Measurements from ENCODE around the gene HK2. TPM values are rescaled to one million over a fixed set of nuclear protein-coding genes. Genes with fewer than 3 reads are reported as not detected.
"Not testable (repeated sequence)": the region's sequence is repeated elsewhere in the genome, so short reads cannot be mapped to it uniquely, and the experiment has no call there.

HK2 gene
- total RNA-seq, 2 donors from 2014 or later: 8.7 to 114 TPM

DNA sequence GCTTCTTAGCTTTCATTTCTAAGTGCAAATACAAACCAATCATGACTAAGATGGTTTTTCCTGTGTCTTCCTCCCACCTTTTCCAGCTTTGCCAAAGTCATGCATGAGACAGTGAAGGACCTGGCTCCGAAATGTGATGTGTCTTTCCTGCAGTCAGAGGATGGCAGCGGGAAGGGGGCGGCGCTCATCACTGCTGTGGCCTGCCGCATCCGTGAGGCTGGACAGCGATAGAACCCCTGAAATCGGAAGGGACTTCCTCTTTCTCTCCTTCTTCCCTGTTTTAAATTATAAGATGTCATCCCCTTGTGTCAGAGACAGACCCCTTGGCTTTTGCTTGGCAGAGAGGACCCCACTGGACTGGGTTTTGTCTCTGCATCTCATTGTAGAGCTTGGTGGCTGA, 56.8 kb downstream of the HK2 start:
- no peaks in the 10 kb centered on the region for H3K9me3 ChIP-seq
- H3K4me1 ChIP-seq (replicated peaks): no peaks in the 10 kb centered on the region
- TF ChIP-seq, protein P1, sequence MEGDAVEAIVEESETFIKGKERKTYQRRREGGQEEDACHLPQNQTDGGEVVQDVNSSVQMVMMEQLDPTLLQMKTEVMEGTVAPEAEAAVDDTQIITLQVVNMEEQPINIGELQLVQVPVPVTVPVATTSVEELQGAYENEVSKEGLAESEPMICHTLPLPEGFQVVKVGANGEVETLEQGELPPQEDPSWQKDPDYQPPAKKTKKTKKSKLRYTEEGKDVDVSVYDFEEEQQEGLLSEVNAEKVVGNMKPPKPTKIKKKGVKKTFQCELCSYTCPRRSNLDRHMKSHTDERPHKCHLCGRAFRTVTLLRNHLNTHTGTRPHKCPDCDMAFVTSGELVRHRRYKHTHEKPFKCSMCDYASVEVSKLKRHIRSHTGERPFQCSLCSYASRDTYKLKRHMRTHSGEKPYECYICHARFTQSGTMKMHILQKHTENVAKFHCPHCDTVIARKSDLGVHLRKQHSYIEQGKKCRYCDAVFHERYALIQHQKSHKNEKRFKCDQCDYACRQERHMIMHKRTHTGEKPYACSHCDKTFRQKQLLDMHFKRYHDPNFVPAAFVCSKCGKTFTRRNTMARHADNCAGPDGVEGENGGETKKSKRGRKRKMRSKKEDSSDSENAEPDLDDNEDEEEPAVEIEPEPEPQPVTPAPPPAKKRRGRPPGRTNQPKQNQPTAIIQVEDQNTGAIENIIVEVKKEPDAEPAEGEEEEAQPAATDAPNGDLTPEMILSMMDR (IDR thresholded peaks at IDR 0.05): no peak
- TF ChIP-seq POLR2AphosphoS5 (IDR thresholded peaks at IDR 0.05) (no peak), POLR2A (IDR thresholded peaks at IDR 0.05) (no peak)
- H3K27me3 ChIP-seq (replicated peaks; ENCODE audit: insufficient read depth): no peaks in the 10 kb centered on the region
- no peak for DNase-seq (ENCODE audit: low spot score)
- WGBS: 82% methylated on average over 8 of the region's 8 CpGs
- H3K27ac ChIP-seq: no peak overlapping the region
- intact Hi-C loops (cut with DNase I): no loop called here
- H3K4me3 ChIP-seq: no peak overlapping the region
- H3K36me3 ChIP-seq: no peaks in the 10 kb centered on the region

DNA sequence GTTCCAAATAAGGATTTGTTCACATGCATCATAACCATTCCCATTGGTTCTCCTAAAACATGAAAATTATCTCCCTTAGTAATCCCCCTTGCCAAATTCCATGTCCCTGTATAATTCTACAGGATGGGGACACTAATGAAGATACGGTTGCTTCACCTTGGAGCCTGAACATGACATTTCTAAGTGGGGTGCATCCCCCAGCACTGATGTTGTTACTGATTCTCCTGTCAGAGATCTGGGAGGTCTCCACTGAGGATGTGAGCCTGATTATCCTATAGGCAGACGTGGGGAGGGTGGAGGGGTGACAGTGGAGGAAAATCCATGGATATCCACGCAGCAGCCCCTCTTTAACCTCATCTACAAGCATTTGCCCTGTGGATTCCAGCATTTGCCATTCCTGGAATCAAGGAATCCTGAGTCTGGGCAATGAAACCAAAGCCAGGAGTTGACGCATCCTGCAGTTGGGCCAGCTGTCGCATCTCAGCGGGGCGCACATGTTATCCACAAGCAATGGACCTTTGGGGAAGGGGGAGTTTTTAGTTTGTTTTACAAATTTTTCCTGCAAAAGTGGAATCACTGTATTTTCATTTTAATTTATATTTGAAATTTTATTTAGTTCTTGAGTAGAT, 57.3 kb downstream of the HK2 start:
- Histone ChIP-seq H3K9me3 (no peaks in the 10 kb centered on the region), H3K36me3 (no peaks in the 10 kb centered on the region), H3K4me3 (no peak overlapping the region), H3K27me3 (replicated peaks; ENCODE audit: insufficient read depth) (no peaks in the 10 kb centered on the region), H3K4me1 (replicated peaks) (no peaks in the 10 kb centered on the region), H3K27ac (no peak overlapping the region)
- intact Hi-C loops (cut with DNase I): no loop called here
- TF ChIP-seq POLR2A (IDR thresholded peaks at IDR 0.05) (no peak), POLR2AphosphoS5 (IDR thresholded peaks at IDR 0.05) (no peak)
- TF ChIP-seq, protein P1 (IDR thresholded peaks at IDR 0.05): no peak
- WGBS: 82% methylated on average over 7 of the region's 7 CpGs
- DNase-seq (ENCODE audit: low spot score): no peak

DNA sequence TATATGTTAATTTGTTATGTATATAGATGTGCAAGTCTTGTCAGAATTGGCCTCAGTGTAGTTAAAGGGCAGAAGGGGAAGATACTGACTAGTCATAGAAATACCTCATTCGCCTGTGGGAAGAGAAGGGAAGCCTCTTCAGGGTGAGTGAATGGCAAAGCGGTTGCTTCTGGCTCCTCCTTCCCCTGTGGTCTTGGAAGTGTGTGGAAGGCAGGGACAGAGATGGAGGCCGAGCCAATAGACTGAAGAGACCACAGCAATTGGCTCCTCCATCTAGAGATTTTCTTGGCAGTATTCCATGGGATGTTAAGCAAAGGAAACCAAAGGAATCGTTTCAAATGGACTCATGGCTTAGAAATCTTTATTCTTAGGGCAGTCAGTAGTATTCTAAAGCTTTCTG, 57.9 kb downstream of the HK2 start:
- WGBS: 75% methylated on average over 4 of the region's 4 CpGs
- intact Hi-C loops (cut with DNase I): not testable (repeated sequence)

DNA sequence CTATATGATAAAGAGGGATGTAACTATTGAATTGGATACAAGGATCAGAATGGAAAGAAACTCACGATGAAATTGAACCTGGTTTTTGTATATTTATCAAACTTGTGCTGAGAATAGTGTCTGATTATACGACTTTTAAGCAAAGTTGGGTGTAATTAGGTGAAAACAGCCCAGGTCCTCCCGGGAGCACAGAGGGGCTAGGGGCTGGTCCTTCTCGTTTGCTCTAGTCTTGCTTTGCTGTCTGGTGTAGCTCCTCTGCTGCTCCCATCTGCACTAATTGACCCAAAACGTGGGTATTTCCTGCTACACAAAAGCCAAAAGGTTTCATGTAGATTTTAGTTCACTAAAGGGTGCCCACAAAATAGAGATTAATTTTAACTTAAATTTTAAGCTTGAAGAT, 58.7 kb downstream of the HK2 start:
- Histone ChIP-seq H3K27ac (no peak overlapping the region), H3K36me3 (no peaks in the 10 kb centered on the region), H3K9me3 (no peaks in the 10 kb centered on the region), H3K4me1 (replicated peaks) (no peaks in the 10 kb centered on the region), H3K27me3 (replicated peaks; ENCODE audit: insufficient read depth) (no peaks in the 10 kb centered on the region), H3K4me3 (no peak overlapping the region)
- intact Hi-C loops (cut with DNase I): no loop called here
- 90% methylated on average over 5 of the region's 5 CpGs for WGBS
- TF ChIP-seq, protein P1 (IDR thresholded peaks at IDR 0.05): no peak
- TF ChIP-seq POLR2AphosphoS5 (IDR thresholded peaks at IDR 0.05): no peak
- no peak for TF ChIP-seq POLR2A (IDR thresholded peaks at IDR 0.05)
- DNase-seq (ENCODE audit: low spot score): no peak

More for the DNA sequence above, 57.9 kb downstream of the HK2 start:
- H3K27ac ChIP-seq; DNase-seq (ENCODE audit: low spot score); H3K27me3 ChIP-seq (replicated peaks; ENCODE audit: insufficient read depth); H3K9me3 ChIP-seq; H3K36me3 ChIP-seq; H3K4me3 ChIP-seq; H3K4me1 ChIP-seq (replicated peaks): not testable (repeated sequence)

DNA sequence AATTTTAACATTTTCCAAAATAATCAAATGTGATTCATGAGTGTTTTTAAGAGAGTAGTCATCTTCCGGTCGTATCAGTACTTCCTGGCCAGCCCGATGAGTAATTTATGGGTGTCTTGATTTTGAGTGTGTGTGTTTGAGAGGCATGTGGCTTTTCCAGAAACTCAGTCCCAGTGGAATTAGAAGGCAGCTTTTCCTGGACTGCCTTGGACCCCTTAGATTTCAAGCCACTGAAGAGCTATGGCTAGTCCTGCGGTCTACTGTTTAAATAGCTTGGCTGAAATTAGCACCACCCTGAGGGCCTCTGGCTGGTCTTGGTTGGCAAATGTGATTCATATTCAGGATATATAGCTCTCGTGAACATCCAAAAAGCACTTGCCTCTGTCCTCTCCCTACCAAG, 59.4 kb downstream of the HK2 start:
- intact Hi-C loops (cut with DNase I): no loop called here
- TF ChIP-seq POLR2AphosphoS5 (IDR thresholded peaks at IDR 0.05): no peak
- TF ChIP-seq POLR2A (IDR thresholded peaks at IDR 0.05): no peak
- TF ChIP-seq, protein P1 (IDR thresholded peaks at IDR 0.05): no peak
- 56% methylated on average over 5 of the region's 5 CpGs for WGBS
- Histone ChIP-seq H3K4me3 (no peak overlapping the region), H3K4me1 (replicated peaks) (no peaks in the 10 kb centered on the region), H3K27ac (no peak overlapping the region), H3K9me3 (no peaks in the 10 kb centered on the region), H3K27me3 (replicated peaks; ENCODE audit: insufficient read depth) (no peaks in the 10 kb centered on the region), H3K36me3 (no peaks in the 10 kb centered on the region)
- DNase-seq (ENCODE audit: low spot score): no peak

Measured in prostate gland (tissue), 2 donors.